Breast epithelium (tissue), 3 donors: ENCODE results near the gene OR52N5.

Source experiments
- CTCF ChIP-seq, 3 donors: fragments of 450-650 bp; IDR thresholded peaks; one replicate each; pipeline ENCODE4 v1.5.1; 2016 to 2017; ENCODE audit warnings: antibody characterized with exemption in 3 of 3, mild to moderate bottlenecking in 3 of 3, moderate library complexity in 3 of 3
- POLR2A ChIP-seq: fragments of 450-650 bp; IDR thresholded peaks from one replicate; pipeline ENCODE4 v1.6.1; 2016; ENCODE audit warnings: antibody characterized with exemption, mild to moderate bottlenecking, moderate library complexity
- POLR2AphosphoS5 ChIP-seq, 3 donors: sonication (generic); formaldehyde crosslinking; IDR thresholded peaks; one replicate each; pipeline ENCODE4 v1.6.1; 2017; ENCODE audit warnings: antibody characterized with exemption in 3 of 3

GRCh38 chr11:5791165-5791564 is 8.0 kb upstream of the OR52N5 start, which contains the start of gene OR52N1:
- TF ChIP-seq CTCF (IDR thresholded peaks at IDR 0.05) (no peak), POLR2A (no peak), POLR2AphosphoS5 (IDR thresholded peaks at IDR 0.05) (no peak)
